GM19395 (cell line): ENCODE data around the gene ADGRB3.
A peak's percentile ranks its signal among the peaks of the same experiment; 100 is the strongest.

Experiments
- ATAC-seq: cut with Tn5 transposase; IDR thresholded peaks from one replicate; pipeline ENCODE4 v1.9.1; 2021; ENCODE audit warnings: mild to moderate bottlenecking, moderate library complexity; ENCODE audit not compliant: unreplicated experiment

The ADGRB3 gene

DNA sequence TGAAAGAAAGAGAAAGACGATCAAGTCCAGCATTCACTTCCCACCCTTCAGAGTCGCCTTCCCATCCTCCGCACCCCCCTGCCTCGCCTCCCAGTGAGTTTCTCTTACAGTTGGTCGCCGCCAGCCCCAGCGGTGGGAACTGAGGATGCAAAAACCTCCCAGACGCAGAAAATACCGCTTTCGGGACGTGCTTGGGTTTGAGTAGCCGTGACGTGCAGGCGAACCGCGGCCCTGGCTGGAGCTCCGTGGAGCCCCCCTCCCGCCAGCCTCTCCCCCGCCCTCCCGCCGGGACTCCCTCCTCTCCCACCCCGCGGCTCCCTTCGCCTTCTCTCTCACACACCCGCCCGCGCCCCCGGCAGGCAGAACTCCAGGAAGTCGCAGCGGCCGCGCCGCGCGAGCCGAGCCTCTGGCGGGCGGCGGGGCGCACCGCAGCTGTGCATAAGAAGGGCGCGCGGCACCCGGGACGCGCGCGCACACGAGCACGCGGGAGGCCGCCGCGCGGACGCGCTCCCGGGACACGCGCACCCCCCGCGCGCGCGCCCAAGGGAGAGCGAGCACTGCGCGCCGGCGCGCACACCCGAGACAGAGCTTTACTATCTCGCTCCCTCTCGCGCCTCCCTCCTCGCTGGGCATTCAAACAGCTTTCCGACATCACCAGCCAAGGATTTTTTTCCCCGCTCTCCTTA lies at the start of gene ADGRB3:
TSS of gene ADGRB3 (plus strand) at position 557 of the 686 bp plus-strand sequence. CDS start 3,394 bp downstream, outside the sequence.
- peak; percentile 66 for ATAC-seq

DNA sequence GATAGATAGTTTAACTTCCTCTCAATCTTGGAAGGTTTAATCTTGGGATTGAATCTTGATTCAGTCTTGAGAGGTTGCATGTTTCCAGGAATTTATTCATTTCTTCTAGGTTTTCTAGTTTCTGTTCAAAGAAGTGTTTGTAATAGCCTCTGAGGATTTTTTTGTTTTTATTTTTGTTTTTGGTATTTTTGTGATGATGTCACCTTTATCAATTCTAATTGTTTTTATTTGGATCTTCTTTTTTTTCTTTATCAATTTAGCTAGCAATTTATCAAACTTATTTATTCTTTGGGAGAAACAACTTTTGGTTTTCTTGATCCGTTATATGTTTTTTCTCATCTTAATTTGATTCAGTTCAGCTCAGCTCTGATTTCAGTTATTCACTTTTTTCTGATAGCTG lies 41.5 kb upstream of the ADGRB3 start:
- no peak for ATAC-seq

DNA sequence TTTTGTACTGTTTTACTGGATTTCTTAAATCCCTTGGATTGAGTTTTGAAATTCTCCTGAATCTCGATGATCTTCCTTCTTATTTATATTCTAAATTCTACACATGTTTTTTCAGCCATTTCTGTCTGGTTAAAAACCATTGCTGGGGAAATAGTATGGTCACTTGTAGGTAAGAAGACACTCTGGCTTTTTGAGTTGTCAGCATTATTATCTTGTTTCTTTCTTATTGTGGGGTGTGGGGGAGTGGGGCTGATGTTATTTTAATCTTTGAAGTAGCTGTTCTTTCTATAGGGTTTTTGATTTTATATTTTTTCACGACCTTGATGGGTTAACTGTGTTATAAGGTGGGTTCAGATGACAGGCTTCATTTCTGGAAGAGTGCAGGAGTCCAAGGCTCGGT lies 37.4 kb upstream of the ADGRB3 start:
- no peak for ATAC-seq

DNA sequence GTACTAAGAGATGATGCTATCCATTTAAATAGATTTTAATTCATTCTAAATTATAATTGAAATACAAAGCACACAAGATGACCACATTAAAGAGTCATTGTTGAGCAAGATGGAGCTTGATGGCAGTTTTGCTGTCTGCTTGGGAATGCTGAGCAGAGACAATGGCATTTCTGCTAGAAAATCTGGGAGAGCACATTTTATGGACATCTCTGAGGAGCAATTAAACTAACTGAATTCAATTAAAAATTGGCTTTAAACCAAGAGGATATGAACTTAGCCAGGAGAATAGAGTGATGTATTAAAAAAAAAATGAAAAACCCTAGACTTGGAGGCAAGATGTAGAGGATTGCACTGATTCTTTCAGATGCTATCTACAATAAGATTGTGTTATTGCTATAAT lies 19.1 kb upstream of the ADGRB3 start:
- no peak for ATAC-seq

DNA sequence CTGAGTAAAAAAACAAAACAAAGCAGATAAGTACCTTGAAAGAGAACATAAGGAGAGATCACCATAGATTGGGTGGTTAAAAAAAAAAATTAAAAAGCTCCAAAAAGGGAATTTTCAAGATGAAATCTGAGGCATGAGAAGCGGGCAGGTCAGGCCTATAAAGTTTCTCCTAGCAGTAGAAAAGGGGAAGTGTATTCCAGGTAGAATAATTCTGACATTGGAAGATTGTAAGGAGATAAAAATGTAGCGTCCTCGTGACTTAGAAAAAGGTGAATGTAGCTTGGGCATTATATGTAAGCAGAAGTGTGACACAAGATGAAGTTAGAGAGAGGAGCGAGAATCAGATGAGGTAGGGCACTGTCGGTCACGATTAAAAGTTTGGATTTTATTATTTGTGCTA lies 9.1 kb upstream of the ADGRB3 start:
- ATAC-seq, result no peak

DNA sequence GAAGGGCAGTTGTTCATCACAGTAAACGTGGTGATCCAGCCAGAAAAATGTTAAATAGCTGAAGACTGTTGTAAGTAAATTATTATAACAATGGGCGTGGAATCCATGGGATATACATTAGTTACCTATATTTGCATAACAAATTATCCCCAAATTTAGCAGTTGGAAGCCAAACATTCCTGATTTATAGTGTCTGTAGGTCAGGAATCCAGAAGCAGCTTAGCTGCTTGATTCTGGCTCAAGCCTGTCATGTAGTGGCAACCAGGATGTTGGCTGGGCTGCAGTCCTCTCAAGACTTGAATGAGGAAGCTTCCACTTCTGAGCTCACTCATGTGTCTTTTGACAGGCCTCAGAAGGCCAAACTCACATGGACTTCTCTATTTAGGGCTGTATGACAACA lies 6.9 kb upstream of the ADGRB3 start:
- ATAC-seq, result no peak

DNA sequence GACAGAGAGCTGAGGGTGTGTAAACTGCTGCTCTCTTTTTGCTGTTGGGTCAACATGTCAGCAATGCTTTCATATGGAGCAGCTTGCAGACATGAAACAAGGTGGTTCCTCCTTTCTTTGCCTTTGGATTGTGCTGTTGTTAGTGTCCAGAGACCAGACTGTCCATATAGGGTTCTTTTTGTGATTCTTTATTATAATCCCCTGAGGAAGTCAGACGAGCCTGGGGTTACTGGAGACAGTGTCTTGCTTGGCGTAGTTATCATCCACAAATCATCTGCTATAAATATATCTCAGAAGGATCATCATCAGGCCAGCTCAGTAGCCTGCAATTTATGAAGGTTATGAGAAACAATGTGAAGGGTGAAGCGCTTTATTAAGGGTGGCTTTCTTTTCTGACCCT lies 2.3 kb upstream of the ADGRB3 start:
- no peak for ATAC-seq

DNA sequence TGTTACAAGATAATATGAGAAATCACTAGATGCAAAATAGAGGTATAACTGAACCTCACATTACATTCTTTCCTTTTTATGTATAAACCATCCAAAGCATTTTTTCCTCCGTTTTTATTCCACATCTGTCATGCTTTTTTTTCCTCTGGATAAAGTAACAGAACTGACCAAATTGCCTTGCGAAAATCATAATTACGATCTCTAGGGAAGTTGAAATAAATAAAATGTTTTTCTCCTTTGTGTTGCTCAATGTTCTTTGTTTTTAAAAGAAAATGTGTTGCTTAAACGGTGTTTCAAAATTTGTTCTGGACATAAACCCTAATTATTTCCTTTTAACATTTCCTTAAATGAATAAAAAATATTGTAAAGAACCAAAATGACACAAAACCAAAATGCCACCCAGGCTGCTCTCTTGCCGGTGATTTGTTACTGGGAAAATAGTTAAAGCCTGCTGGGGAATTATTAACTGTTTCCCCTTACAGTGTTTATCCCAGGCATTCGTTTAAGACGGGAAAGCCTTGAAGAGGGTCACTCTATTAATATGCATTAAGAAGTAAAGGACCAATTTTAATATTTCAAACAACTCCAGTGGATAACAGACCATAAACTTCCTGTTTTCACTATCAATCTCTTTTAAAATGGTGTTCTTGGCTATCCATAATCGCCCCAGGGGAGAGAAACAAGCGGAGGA lies 1.7 kb upstream of the ADGRB3 start:
- ATAC-seq, result no peak

DNA sequence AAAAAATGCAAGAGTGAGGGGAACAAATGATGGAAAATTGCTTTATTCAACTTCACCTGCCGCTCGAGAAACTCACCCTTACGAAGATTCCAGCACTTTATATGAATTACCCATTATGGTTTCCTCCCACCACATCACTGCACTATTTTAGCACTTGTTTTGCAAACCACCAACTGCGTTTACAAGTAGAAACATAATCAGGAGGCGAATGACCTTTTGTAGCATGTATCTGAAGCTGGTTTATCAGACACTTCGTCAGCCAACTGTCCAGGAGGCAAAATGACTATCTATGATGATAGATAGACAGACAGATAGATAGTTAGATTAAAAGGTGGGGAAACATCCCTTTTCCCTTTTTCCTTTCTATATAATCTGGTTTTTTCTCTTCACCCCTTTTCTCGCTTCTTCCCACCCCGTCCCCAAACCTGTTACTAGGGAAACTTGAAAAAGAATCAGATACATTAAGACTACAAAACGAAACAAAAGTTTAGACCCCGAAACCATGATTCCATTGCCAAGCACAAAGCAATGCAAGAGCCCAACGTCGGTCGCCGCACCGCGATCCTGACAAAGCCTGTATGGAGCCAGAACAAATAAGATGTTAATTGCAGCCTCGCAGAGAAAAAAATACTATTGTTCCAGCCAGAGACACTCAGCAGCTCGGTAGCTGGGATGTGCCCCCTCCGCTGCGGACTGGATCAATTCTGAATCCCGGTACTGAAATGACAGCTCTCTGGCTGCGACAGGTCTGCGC lies 933 bp upstream of the ADGRB3 start:
- peak; percentile 13 for ATAC-seq

DNA sequence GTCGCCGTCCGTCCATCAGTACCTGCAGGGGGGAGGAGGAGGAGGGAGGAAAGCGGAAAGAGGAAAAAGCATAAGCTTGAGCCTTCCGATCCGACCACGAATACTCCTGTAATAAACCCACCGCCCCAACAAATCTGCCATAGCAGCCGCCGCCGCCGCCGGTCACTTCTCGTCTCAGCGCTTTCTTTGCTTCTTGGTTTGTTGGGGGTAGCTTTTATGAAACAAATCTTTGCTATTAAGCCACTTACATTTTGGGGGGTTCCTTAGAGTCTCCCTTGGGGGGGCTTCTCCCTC lies 277 bp downstream of the ADGRB3 start:
- ATAC-seq, result peak; percentile 28

DNA sequence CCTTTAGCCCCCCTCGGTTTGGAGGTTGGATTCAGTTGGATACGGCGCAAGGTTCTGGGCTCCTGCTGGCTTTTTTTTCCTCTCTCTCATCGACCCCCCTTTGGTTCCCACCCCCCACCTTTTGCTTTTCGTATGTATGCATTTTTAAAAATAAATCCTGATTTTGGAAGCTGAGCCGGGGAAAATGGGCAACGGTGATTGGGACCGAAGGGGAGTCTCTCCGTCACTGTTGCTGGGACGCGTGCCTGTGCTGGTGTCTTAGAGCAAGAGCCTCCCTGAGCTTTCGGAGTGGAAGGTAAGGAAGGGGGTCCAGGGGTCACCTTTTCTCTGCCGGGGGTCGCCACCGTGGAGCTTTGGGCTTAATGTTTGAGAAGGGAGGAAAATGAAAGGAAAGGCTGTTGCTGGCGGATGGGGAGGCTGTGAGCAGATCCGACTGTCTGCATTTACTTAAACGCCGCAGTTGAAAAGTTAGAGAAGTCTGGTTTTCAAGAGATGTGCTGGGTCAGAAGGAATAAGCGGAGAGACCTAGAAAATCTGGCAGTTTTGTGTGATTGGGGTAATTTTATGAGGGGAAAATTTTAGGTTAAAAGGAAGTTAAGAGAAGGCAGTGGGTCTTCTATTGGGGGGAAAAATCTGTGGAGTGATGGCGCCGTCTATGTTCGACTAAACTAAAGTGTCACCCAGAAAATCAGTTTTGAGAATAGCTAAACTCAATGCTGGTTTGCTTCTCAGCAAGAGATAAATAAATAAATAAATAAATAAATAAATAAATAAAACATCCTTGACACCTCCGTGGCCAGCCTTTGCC lies 828 bp downstream of the ADGRB3 start:
- no peak for ATAC-seq

DNA sequence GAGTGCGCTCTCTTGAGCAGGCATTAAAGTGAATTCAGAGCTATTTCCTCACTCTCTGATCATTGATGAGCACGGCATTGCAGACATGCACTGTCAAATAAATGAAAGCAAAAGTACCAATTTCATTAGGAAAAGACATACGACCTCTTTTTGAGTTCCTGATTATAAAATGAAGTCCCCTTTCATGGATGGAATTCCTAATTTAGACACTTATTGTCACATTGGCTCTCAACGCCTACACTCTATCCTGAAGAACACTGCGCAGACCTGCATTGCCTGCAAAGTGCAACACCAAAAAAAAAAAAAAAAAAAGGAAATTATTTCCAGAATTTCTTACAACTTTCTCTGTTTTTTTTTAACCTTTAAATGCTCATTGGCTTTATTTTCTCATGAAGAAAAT lies 1.6 kb downstream of the ADGRB3 start:
- no peak for ATAC-seq

DNA sequence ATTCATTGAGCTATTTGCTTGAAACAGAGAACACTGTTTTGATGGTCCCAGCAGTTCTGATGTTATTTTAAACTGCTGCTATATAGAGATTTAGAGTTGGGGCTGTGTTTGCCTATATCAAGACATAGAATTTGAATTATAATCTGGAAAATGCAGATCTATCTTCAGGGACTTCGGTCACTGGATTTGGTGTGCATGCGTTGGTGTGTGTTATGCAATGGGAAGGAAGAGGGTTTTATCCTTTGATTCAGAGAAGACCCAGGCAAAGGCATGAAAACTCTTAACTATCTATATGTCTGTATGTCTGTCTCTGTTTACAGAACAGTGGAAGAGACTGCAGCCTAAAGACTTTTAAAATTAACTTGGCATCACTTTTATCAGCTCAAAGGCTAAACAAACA lies 2.0 kb downstream of the ADGRB3 start:
- ATAC-seq, result no peak

DNA sequence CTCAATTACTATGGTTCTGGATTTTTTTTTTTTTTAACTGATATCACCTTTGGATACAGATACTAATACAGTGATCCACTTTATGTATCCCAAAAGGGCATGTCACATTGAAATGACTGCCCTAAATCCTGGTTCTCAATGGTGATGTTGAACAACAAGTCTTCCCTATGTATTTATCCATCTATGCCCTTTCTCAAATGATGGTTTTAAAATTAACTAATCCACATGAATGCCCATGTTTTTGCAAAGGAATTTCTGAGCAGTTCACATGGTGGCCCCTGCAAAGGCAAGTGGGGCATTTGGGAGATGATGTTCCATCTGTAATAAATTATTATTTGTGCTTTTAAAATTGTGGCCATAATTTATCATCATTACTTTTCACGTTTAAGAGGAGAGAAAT lies 2.7 kb downstream of the ADGRB3 start:
- no peak for ATAC-seq

DNA sequence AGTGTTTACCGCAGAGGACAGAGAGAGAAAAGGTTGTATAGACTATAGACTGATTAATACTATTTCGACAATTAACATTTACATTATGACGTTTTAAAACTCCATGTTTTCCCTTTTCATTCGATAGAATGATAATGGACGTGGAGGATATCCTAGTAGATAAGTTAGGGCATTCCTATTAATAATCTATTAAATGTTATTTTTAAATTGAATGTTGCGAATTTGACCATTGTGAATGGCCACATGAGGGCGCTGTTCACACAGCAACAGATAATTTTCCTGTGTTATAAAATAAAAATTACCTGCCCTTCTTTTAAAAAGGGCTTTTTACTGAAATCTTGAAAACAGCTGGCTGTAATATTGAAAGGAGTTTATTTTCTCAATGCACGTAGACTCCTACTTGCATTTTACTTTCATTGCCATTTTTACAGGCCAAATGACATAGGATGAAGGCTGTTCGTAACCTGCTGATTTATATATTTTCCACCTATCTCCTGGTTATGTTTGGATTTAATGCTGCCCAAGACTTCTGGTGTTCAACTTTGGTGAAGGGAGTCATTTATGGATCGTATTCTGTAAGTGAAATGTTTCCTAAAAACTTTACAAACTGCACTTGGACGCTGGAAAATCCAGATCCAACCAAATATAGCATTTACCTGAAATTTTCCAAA lies 3.3 kb downstream of the ADGRB3 start:
- ATAC-seq, result no peak

DNA sequence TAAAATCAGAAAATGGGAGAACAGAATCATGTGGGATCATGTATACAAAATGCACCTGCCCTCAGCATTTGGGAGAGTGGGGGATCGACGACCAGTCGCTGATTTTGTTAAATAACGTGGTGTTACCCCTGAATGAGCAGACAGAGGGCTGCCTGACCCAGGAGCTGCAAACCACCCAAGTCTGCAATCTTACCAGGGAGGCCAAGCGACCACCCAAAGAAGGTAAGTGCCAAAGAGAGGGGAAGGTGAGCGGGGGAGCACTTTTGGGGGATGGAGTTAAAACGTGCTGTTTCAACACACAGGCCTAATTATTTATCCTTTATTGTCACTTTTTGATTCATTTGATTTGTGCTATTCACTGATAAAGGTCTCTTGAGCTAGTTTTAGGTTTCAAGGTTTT lies 4.1 kb downstream of the ADGRB3 start:
- no peak for ATAC-seq

DNA sequence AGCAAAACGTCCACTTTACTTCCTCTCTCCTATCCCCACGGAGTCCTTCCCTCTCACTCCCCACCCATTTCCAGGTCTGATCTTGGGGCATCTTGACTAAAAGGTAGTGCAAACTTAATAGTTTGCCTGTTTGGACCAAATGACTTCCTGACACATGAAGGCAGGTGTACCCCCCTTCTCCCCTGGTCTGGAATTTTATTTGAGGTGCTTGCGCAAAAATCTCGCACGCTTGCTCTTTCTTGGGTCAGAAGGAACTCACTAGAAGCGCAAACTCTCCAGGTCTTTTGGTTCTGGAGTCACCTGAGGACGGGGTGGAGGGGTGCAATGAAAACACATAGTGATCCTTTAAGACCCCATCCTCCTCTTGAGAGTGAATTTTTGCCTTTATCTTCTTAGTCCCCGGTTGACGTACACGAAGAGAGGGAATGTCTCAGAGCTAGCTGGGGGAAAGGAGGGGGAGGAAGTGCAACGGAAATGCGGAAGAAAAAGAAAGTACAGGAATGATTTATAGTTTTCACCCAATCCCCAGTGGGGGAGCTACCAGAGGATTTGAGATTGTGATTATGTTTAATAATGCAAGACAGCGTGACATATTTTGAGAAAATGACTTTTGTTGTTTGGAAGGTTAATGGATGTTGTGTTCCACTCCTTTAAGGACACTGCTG lies 4.9 kb downstream of the ADGRB3 start:
- no peak for ATAC-seq

DNA sequence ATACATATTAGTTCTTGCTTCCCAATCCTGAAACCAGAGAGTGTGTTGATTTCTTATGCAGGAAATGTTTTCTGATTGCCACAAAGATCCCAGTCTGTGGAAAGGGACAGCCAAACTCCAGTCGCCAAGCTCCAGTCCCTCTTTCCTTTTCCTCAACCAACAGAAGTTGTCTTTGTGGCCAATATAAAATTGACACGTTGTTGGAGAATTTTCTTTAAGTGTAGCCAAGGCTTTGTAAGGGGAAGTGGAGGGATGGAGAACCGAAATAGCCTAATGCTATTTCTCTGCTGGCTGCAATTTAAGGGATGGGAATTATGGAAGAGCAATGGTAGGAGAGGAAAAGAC lies 5.4 kb downstream of the ADGRB3 start:
- no peak for ATAC-seq

DNA sequence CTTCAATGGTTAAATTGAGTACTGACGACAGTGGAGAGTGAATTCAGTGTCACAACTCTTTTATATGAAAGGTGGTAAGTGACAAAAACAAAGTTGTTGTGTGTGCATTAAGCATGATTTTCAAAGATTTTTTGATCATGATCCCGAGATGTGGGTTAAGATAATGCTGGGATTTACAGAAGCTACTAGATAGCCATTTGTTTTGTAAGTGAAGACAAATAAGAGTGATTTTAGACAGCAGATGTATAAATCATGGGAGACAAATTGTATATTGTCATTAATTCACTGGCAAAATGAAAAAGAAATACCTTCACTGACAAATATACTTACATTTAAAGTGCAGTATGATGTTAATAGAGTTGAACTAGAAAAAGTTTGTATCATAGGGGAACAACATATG lies 6.1 kb downstream of the ADGRB3 start:
- ATAC-seq, result no peak

DNA sequence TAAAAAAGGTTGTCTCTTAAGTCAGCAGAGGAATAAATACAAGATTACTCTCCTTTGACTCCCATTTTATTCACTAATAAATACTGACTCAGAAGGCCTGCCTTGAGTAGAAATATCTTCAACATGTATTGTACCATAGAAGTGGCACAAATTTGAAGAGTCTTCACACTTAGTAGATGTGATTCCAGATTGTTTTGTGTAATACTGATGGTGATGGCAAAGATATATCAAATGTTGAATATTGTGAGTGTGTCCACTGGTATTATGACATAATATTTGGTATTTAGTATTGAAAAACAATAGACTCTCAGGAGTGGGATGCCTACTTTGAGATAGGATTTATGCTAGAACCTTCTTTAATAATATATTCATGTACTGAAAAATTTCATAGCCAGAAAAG lies 7.0 kb downstream of the ADGRB3 start:
- no peak for ATAC-seq
